NCI-H1048 (cell line): ENCODE results near the gene FOXA3.
A peak's percentile ranks its signal among the peaks of the same experiment; 100 is the strongest.

Experiments
- DNase-seq: peaks from one replicate; lab custom pipeline; 2025; lab: John Stamatoyannopoulos, UW

The FOXA3 gene

DNA sequence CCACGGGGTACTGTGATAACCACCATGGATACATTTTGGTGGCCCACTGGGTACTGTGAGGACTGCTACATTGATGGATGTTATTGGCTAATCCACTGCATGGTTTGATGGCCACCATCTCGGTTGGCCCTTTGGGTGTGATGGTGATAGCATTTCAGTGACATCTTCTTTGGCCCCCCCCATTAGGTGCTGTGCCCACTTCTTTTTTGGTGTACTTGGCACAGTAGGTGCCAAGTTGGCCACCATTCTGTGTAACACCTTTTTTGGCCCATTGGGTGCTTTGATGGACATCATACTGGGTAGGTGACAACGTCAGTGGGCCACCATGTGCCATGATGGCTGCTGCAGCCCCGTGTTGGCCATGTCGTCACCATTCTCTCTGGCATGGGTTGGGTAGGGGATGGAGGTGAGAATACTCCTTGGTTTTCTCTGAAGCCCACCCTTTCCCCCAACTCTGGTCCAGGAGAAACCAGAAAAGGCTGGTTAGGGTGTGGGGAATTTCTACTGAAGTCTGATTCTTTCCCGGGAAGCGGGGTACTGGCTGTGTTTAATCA, 9.2 kb downstream of the FOXA3 start:
- no peak for DNase-seq

DNA sequence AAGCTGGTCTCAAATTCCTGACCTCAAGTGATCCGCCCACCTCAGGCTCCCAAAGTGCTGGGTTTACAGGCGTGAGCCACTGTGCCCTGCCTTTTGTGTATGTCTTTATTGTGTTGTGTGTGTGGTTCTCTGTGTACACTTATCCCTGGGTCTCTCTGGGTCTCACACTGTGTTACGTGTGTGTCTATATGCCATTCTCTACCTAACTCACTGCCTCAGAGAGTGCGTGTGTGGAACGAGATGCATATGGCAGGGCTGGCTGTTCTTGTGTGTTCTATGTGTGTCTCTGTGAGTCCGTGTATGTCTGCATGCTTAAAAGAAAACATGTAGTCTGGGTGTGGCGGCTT, 10.5 kb downstream of the FOXA3 start:
- no peak for DNase-seq

DNA sequence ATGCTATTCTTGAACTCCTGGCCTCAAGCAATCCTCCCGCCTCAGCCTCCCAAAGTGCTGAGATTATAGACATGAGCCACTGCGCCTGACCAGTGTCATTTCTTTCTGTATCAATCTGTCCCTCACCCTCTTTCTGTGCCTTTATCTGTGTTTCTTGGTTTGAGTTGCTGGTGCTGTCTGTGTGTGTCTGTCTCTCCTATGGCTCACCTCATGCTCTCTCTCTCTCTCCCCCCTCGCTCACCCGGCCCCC, 12.0 kb downstream of the FOXA3 start:
- DNase-seq = no peak

DNA sequence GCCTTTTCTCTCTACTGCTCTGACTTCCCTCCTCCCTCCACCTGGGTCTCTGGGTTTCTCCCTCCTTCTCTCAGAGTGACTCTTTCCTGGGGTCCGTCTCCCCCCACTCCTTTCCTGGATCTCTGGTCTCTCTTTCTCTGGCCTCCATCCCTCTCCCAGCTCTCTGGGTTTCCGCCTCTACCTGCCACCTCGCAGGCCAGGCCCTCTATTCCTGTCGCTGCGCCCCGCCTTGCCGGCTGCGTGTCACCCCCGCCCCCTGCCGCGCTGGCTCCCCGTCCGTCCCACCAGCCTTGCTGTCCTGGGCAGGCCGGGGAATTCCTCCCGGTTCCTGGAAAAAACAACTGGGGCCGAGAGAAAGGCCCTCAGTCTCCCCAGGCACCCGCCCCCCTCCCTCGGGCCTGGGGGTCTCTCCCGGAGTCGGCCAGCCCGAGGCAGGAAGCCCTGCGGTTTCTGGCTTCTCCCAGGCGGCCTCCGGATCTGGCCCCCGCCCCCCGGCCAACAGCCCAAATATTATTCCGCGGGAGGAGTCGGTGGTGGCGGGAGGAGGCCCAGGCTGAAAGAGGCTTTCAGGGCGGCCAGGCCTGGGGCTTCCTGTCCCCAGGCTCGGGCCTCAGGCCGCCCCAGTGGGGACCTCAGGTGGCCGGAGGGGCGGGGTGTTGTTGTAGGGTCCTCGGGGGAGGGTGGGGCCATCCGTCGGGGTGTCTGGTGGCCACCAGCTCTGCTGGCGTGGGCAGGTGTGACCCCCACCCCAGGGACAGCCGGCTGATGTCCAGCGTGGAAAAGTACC, 12.5 kb downstream of the FOXA3 start:
- DNase-seq = no peak

DNA sequence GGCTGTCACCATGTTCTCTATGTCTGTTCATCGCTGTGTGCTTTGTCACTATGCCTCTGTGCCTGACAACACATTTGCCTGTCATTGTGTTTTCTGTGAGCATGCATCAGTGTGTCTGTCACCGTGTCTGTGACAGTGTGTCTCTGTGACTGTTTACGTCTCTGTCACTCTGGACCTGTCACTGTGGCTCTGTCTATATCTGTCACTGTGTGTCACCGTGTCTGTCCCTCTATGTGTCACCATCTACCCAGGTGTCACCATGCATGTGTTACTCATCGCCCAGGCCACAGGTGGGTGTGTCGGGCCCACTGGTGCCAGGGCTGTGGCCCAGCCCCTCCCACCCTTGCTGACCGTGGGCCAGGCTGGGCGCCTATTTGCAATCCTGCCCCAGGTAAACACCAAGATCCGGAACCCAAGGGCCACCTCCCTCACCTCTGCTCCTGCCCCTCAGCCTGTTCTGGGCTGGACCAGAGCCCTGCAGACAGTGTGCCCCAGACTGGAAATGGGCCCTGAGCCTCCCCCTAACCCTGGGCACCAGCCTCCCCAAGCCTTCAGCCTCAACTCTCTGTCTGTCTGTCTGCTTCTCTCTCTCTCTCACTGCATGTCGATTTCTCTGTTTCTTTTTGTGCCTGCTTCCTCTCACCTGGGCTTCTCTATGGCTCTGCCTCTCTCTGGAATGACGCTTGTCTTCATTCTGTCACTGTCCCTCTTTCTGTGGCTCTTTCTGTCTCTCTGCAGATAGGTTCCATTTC, 14.1 kb downstream of the FOXA3 start:
- no peak for DNase-seq

DNA sequence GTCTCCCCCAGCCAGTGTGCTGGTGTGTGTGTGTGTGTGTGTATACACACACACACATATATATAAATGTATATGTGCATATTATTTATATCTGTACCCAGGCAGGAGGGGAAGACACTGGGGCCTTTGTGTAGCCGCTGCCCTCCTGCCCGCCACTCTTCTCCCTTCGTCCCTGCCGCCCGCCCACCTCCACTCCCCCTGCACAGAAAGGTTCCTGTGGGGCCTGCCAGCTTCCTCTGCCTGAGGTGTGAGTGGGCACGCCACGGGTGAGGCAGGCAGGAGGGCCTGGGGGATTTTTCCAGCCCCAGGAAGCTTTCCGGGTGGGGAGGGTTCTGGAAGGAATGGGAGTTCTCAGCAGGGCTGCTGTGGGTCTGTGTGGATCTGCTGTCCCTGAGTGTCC, 14.9 kb downstream of the FOXA3 start:
- no peak for DNase-seq

DNA sequence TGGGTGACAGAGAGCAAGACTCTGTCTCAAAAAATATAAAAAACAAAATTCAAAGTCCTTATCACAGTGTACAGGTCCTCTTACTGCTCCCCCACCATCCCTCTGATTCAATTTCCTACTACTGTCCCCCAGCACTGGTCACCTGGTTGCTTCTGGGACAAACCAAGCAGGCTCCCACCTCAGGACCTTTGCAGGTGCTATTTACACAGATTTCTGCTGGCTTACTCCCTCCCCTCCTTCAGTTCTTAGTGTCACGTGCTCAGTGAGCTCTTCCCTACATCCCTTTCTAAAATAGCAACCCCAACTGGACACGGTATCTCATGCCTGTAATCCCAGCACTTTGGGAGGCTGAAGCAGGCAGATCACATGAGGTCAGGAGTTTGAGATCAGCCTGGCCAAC, 15.8 kb downstream of the FOXA3 start:
- no peak for DNase-seq

DNA sequence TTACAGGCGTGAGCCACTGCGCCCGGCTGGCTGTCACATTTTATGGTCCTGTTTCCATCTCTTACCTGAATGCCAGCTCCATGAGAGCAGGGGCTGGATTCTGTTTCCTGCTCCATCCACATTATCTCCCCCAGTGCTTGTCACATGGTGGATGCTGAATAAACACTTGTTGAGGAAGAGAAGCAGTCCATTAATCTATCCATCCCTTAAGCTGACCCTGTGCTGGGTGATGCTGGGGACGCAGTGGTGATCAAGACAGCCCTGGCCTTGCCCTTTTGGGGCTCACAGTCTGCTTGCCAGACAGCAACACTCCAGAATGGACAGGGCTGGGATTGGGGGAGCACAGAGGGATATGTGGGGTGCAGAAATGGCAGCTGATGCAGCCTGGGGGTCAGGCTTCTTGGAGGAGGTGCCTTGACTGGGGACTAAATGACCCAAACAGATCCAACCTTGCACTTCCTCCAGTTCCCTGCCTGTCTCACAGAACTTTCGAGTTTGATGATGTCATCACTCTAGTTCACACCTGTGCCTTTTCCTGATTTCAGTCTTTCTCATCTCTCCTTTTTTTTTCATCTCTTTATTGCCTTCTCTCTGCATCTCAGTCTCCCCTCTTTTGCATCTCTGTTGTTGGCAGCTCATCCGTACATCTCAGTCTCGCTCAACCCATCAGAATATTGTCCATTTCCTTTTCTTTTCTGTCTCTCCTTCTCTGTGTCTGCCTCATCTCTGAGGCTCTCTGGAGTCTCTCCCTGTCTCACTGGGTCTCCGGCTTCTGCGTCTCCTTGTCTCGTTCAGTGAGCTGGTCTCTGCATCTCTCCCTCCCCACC, 17.2 kb downstream of the FOXA3 start:
- no peak for DNase-seq

DNA sequence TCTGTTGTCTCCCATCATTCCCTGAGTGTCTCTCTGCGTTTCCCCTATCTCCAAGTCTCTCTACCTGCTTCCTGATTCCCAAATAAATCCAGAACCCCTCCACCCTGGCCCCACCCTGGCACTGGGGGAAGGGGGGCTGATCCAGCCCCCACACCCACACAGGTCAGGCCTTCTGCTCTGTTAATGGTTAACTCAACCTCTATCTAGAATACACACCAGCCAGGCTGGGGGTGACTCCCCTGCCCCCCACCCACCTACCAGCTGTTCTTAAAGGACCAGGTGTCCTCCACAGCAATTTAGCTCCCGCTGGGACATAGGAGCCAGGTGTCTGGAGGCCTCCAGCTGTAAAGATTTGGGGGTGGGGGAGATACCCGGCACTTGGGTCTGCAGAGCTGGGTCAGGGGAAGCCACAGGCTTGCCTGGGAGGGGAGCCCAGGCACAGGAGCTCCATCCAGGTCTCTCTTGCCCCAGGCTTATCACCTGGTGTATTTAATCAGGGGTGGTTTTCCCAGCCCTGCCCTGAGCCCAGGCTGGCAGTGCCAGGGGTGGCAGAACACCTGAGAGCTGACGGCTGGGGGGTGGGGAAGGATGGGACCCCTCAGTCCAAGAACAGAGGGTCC, 17.9 kb downstream of the FOXA3 start:
- DNase-seq = no peak

DNA sequence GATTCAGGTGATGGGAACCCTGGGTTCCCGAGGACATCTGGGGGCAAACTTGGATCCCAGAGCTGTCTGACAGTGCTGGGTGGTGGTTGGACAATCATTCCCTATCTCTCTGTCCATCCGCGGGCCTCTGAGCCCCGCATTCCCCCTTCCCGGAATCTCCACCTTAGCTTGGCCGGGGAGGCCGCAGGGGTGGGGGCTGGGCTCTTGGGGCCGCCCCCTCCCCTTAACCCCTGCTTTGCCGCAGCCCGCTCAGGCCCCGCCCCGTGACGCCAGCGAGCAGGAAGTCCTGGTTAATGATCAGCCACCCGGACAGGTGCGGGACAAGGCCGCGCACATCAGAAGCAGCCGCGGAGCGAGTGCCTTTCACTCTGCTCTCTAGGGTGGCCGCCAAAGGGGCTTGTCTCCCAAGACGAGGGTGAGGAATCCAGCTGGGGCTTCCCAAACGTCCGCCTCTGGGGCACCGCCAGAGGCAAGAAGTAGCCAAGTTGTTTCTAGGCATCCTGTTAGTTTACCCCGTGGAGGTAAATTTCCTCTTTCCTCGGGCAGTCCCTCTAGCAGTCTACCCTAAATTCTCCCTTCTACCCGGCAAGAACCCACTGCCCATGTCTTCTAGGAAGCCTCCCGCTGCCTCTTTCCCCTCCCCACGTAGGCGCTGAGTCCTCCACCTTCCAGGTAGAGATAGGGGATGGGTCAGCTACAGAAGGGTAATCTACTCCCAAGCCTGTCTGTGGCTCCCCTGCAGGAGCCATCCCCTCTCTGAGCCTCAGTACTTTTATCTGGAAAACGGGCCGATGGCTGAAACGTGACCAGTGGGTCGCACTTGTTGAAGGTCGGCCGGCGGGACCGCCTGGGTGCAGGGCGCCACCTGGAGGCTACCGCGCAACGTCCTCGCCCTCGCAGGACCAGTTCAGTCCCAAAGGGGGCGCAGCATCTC, 18.8 kb downstream of the FOXA3 start:
- peak; percentile 39 for DNase-seq

DNA sequence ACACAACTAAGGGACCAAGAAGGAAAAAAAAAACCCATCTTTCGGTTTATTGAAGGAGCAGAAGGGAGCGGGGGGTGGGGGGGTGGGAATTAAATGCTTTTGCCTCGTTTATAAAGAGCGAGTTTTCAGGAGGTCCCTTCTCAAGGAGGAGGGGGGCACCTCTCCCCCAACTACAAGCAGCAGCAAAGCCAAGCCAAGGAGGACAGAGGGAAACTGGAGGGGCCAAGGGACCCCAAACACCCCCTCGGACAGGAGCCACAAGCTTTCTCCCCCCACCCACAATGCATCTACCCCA, 19.4 kb downstream of the FOXA3 start:
- DNase-seq = no peak

DNA sequence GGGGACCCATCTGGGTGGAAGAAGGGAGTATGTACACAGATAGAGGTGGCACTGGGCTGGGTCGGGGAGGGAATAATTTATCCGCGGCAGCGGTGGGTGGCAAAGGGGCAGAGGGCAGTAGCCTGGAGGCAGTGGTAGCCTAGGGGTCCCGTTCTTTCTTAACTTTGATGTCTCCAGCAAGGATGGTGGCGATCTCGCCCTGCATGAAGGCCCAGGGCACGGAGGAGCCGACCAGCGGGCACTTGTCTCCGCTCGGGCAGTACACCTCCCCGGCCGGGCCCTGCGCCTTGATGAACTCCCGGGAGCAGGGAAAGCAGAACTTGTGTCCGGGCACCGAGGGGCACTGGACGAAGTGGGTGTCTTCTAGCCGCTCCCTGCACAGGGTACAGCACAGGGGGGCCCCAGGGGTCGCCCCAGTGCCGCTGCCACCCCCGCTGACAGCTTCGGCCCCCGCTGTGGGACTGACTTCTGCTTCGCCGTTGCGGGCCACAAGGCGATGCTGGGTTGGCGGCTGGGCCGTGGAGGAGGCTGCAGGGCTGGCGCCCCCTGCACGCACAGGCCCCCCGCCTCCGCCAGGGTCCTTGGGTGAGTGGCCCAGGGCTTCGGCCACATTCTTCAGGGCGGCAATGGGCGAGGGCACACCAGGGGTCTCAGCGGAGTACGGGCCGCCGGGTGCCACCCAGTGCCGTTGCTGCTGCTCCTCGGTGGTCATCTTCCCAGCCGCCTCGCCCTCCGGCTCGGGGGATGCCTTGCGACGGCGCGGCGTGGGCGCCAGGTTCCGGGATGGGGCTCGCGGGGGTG, 20.0 kb downstream of the FOXA3 start:
- DNase-seq = no peak

DNA sequence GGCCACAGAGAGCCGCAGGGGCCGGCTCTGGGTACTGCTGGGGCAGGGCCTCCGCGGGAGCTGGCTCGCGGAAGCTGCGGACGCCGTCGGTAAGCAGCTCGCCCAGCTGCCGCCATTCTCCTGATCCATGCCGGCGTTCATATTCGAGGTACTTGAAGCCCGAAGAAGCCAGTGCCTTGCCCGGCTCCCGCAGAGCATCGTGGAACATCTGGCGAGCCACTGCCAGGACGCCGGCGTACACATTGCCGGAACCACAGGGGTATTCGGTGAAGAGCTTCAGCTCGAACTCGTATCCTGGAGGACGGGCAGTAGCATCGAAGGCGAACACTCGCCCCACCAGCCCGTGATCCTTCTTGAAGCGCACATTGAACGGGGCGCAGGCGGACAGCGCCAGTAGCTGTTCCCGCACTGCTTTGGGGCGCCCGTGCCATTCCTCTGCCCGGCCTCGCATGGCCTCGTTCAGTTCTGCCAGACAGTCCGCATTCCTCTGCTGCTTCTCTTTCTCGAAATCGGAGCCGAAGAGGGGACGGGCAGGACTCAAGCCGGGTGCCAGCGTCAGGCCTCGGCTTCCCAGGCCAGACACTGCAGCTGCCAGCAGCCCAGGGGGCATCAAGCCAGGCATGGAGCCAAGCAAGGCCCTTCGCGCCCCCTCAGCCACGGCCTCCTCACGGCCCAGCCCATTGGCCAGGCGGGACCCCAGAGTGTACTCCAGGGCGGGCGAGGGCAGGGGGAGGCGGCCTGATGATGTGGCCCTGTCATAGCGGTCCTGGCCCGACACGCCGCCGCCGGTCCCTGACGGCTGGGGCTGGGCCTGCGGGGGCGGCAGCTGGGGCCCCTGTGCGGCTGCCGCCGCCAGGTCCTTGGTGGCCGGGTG, 20.8 kb downstream of the FOXA3 start:
- no peak for DNase-seq

DNA sequence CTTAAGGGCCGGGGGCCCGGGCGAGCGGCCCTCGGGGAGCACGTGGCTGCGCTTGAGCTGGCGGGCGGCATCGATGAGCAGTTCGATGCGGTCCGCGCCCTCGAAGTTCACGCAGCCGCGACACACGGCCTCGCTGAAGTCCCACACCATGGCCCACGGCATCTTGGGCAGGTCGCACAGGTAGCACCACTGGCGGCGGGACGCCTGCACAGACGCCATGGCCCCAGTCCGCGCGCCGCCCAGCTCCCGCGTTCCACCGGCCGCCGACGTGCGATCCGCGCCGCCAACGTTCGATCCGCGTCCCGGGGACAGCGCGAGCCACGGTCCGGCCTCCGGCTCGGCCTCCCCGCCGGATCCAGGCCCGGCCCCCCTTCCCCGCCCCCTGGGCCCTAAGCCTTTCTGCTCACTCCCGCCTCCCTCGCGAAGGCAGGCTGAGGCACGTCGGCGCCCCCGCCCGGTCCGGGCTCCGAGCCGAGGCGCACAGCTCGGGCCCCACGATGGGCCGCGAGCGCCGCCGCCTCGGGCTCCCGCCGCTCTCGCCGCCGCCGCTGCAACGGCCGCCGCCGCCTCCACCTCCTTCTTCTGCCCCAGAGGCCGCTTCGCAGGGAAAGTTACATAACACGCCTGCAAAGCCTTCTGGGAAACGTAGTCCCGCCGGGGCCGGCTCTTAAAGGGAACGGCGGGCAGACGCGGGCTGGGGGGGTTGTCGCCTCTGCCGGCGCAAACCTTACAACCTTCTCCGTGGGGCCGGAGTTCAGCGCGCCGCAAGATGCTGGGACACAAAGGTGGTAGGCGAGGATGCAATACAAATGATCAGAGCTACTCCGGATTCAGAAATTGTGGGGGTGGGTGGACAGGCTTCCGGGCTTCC, 21.7 kb downstream of the FOXA3 start, which contains the start of gene IRF2BP1:
Gene IRF2BP1 (minus strand): TSS at position 586 of the 871 bp plus-strand sequence. CDS start 367 bp downstream, at position 219.
- peak; percentile 81 for DNase-seq

DNA sequence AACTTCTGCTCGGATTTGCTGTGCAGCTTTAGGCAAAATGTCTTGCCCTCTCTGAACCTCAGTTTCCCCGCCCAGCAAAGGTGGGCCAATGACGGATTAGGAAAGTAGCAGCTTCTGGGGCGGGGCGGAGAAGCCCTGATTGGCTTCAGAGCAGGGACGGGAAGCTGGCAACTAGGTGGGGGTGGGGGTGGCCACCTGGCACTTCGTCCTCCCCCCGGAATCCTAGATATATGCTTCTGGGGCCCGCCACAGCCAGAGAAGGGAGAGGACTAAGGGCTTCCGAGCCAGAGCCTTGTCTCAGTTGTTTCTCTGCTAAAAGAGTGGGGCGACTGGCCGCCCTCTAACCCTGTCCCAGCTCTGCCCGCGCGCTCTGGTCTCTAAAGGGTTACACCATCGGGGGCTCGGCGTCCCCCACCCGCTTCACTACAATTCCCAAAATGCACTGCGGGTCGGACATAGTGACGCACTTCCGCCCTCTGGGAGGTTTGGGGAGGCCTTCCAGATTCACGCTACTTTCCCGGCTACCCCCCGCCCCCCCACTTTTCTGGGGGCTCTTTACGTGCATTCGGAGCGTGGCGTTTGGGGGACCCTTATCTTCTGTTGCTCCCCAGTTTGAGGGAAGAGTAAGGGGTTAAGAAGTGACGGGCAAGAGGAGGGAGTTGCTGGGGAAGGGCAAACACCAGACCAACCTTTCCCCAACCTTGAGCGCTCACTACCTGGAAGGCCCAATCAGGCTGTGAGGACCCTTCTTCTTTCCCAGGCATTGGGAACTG, 22.5 kb downstream of the FOXA3 start:
- peak; percentile 65 for DNase-seq

DNA sequence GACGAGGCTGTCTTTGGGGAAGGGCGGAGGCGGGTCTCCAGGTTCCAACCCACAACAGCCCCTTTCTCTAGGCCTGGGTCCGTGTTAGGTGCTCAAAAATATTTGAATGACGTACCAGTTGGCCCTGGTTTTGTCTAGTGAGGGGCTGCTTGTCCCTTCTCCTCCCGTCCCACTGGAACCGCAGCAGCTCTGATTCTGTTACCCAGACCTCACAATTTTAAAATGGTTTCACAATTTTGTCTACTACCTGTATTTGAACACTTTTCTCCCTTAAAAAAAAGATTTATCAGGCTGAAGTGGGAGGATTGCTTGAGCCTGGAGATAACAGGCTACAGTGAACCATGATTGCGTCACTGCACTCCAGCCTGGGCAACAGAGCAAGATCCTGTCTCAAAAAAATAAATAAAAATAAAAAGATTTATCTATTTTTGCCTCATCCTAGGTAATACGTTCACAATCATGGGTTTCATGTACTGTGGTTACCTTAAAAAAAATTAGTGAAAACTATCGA, 23.1 kb downstream of the FOXA3 start:
- no peak for DNase-seq

DNA sequence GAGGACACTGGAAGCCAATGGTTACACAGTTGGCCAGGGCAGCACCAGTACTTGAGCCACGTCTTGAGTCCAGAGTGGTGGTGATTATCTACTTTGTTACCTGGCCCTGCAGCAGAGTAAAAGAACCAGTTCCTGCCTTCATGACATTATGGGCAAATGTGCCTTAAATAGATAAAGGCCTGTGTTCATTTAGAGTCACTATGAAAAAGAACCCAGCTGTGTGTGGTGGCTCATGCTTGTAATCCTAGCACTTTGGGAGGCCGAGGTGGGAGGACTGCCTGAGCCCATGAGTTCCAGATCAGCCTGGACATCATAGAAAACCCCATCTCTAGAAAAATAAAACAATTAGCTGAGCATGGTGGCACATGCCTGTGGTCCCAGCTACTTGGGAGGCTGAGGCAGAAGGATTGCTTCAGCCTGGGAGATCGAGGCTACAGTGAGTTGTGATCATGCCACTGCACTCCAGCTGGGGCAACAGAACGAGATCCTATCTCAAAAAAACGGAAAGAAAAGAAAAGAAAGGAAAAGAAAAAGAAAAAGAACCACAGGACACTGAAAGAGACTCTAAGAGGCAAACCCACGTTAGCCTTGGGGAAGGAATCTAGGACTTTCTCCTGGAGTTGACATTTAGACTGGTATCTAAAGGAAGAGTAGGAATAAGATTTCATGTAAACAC, 25.2 kb downstream of the FOXA3 start:
- no peak for DNase-seq
